Skeletal muscle satellite cell (primary cell): ENCODE data around the gene PLEKHM3.

Experiments
- H3K27me3 ChIP-seq: 2 replicates; pipeline ENCODE4 v1.7.0; 2013; ENCODE audit warnings: low read length; ENCODE audit not compliant: control insufficient read depth, insufficient read depth
- H3K36me3 ChIP-seq: 2 replicates; pipeline ENCODE4 v1.7.0; 2013; ENCODE audit warnings: mild to moderate bottlenecking, control low read depth, low read length; ENCODE audit not compliant: insufficient read depth
- H3K4me1 ChIP-seq: 2 replicates; pipeline ENCODE4 v1.7.0; 2013; ENCODE audit warnings: low read length; ENCODE audit not compliant: control insufficient read depth, insufficient read depth
- H3K4me2 ChIP-seq: 2 replicates; pipeline ENCODE4 v1.7.0; 2013; ENCODE audit warnings: mild to moderate bottlenecking, low read length
- H3K4me3 ChIP-seq: 2 replicates; pipeline ENCODE4 v1.7.0; 2013; ENCODE audit warnings: low read length
- H3K9ac ChIP-seq: 2 replicates; pipeline ENCODE4 v1.7.0; 2013; ENCODE audit warnings: mild to moderate bottlenecking, low read depth, low read length, moderate library complexity
- H3K9me3 ChIP-seq: replicated peaks from 2 replicates; pipeline ENCODE4 v1.7.0; 2013; ENCODE audit warnings: mild to moderate bottlenecking, control low read depth, low read length

Gene PLEKHM3

DNA sequence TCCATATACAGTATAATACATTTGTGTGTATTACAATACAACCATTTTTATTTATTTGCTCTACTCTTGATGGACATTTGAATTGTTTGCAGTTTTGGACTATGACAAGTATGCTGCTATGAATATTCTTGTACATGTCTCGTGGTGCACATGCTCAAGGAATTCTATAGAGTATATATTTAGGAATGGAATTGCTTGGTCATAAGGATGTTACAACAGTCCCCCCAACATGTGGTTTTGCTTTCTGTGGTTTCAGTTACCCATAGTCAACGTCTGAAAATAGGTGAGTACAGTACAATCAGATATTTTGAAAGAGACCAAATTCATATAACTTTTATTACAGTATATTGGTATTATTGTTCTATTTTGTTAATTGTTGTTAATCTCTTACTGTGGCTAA lies 24.1 kb upstream of the PLEKHM3 start:
- no peak overlapping the region for H3K9ac ChIP-seq
- no peaks in the 10 kb centered on the region for H3K36me3 ChIP-seq
- no peaks in the 10 kb centered on the region for H3K27me3 ChIP-seq
- H3K9me3 ChIP-seq: no peaks in the 10 kb centered on the region
- no peak overlapping the region for H3K4me2 ChIP-seq
- H3K4me3 ChIP-seq: no peak overlapping the region
- H3K4me1 ChIP-seq: no peaks in the 10 kb centered on the region

DNA sequence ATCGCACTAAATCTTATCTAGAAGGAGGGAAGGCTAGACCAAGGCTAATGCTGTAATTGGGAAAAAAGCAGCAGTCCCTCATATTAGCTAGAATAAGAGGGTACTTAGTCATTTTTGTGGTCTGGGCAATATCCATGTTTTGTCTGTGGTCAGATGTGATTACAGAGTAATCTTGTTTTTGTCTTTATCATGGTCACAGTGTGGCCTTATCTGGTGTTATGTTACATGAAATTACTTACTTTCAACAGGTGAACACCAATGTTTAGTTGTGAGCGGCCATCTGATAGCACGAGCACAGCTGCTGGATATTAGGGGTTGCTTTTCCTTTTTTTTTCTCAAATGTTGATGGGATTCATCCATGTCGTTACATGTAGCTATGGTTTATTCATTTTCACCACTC lies 23.7 kb upstream of the PLEKHM3 start:
- Histone ChIP-seq H3K36me3 (no peaks in the 10 kb centered on the region), H3K4me1 (no peaks in the 10 kb centered on the region)

DNA sequence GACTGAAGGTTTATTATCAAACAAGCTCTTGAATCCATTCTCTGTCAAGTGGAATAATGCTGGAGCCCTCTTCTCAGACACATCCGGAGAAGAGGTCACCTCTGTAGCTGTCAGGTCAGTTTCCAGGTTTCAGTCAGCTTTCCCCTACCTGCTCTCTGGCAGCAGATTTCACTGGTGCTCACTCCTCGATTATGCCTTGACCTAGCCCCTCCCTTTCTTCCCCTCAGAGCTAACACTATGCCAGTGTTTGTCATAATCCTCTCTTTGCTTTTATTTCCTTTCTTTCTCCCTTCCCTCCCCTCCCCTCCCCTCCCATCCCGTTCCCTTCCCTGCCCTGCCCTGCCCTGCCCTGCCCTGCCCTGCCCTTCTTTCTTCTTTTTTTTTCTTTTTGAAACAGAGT lies 22.5 kb upstream of the PLEKHM3 start:
- Histone ChIP-seq H3K4me1 (no peaks in the 10 kb centered on the region), H3K9me3 (no peaks in the 10 kb centered on the region)

More for the DNA sequence above, 23.7 kb upstream of the PLEKHM3 start:
- Histone ChIP-seq H3K9me3 (no peaks in the 10 kb centered on the region), H3K4me2 (no peak overlapping the region), H3K9ac (no peak overlapping the region), H3K27me3 (no peaks in the 10 kb centered on the region), H3K4me3 (no peak overlapping the region)

DNA sequence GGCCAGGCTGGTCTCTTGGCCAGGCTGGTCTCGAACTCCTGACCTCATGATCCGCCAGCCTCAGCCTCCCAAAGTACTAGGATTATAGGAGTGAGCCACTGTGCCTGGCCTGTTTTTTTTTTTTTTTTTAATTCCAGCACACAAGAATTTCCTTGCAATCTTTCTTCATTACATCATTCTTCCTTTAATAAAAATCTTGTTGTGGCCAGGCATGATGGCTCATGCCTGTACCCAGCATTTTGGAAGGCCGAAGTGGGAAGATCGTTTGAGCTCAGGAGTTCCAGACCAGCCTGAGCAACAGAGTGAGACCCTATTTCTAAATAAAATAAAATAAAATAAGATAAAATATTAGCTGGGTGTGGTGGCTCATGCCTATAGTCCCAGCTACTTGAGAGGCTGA lies 21.4 kb upstream of the PLEKHM3 start:
- Histone ChIP-seq H3K9me3 (no peaks in the 10 kb centered on the region), H3K27me3 (no peaks in the 10 kb centered on the region), H3K4me3 (no peak overlapping the region), H3K36me3 (no peaks in the 10 kb centered on the region), H3K4me2 (no peak overlapping the region), H3K9ac (no peak overlapping the region), H3K4me1 (peaks cover 3% of the 10 kb centered on the region)

More for the DNA sequence above, 22.5 kb upstream of the PLEKHM3 start:
- no peak overlapping the region for H3K4me3 ChIP-seq
- H3K36me3 ChIP-seq: no peaks in the 10 kb centered on the region
- no peaks in the 10 kb centered on the region for H3K27me3 ChIP-seq
- no peak overlapping the region for H3K4me2 ChIP-seq
- no peak overlapping the region for H3K9ac ChIP-seq

GRCh38 chr2:208042450-208042849 lies 17.1 kb upstream of the PLEKHM3 start:
- Histone ChIP-seq H3K4me1 (peaks cover 3% of the 10 kb centered on the region), H3K36me3 (no peaks in the 10 kb centered on the region), H3K27me3 (peaks cover 7% of the 10 kb centered on the region), H3K9ac (no peak overlapping the region), H3K4me3 (no peak overlapping the region), H3K9me3 (no peaks in the 10 kb centered on the region), H3K4me2 (no peak overlapping the region)

GRCh38 chr2:208042041-208042440 lies 16.7 kb upstream of the PLEKHM3 start:
- Histone ChIP-seq H3K36me3 (no peaks in the 10 kb centered on the region), H3K4me1 (peaks cover 3% of the 10 kb centered on the region), H3K4me3 (no peak overlapping the region), H3K27me3 (peaks cover 7% of the 10 kb centered on the region), H3K4me2 (no peak overlapping the region), H3K9ac (no peak overlapping the region), H3K9me3 (no peaks in the 10 kb centered on the region)

- H3K4me1 ChIP-seq: peaks cover 3% of the 10 kb centered on the region
- H3K9me3 ChIP-seq: no peaks in the 10 kb centered on the region
- no peak overlapping the region for H3K4me2 ChIP-seq
- no peak overlapping the region for H3K4me3 ChIP-seq
- H3K27me3 ChIP-seq: peaks cover 7% of the 10 kb centered on the region
- no peak overlapping the region for H3K9ac ChIP-seq
- no peaks in the 10 kb centered on the region for H3K36me3 ChIP-seq
These were observed 15.2 kb upstream of the PLEKHM3 start for GRCh38 chr2:208040199-208041171.

DNA sequence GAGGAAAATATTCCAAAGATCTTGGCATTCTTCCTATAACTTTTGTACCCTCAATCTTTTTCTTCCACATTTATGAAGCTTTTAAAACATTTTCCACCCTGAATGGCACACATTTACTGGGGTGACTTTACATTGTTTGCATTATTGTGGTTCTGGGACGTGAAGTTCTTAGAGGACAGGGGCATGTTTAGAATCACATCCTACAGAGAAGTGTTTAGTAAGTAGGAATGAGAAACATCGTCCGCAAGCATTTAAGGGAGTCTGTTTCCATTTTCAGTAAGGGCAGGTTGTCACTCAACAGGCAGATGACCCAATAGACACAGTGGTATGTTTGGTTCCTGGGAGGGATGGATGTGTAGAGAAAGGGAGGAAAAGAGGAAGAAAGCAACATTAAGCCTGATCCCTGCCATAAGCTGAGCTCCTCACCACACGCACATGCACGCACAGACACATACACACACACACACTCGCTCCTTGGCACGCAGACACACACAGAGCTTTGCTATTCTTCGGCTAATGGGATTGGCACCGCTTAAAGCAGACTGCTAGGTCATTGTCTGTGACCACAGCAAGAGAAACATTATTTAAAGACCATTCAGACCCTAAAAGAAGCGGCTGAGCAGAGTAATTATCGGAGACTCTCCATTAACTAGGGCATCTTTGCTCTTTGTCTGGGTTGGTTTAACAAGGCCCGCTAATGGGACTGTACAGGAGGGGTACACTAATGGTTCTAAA lies 14.2 kb upstream of the PLEKHM3 start:
- no peaks in the 10 kb centered on the region for H3K9me3 ChIP-seq
- peaks cover 3% of the 10 kb centered on the region for H3K4me1 ChIP-seq
- no peak overlapping the region for H3K4me3 ChIP-seq
- no peak overlapping the region for H3K9ac ChIP-seq
- H3K27me3 ChIP-seq: peaks cover 7% of the 10 kb centered on the region
- no peak overlapping the region for H3K4me2 ChIP-seq
- no peaks in the 10 kb centered on the region for H3K36me3 ChIP-seq

DNA sequence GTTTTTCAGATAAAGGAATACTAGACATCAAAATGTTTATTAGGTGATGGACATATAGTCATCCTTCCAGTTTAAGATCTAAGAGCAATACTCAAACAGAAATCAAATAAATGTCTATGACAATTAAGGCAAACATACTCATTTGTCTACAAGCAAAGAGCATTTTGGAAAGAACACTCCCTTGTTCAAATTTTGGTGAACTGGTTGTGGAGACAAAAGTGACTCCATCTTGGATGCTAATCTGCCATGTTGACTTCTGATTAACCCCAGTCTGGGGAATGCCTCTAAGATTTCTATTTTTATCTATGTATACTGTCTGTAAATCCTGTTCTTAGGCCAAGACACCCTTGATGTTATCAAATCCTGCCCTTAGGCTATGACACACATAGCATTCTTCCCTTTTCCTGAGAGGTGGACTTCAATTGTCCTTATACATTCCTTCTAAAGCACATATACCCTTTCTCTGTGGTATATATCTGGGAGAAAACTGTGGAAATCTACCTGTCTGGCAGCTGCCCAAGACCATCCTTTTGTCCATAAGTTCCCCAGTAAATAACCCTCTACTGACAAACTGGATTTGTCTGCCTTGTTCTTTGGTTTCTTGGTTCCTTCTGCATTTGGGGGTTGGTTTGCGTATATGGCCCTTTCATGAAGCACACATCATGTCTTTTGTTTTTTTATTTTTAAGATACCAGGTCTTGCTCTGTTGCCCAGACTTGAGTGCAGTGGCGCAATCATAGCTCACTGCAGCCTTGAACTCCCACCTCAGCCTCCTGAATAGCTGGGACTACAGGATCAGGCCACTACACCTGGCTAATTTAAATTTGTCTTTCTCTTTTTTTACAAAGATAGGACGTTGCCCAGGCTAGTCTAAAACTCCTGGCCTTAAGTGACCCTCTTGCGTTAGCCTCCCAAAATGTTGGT lies 12.5 kb upstream of the PLEKHM3 start:
- Histone ChIP-seq H3K27me3 (peaks cover 7% of the 10 kb centered on the region), H3K4me3 (no peak overlapping the region), H3K4me1 (peaks cover 3% of the 10 kb centered on the region), H3K9ac (no peak overlapping the region), H3K4me2 (no peak overlapping the region), H3K9me3 (no peaks in the 10 kb centered on the region), H3K36me3 (no peaks in the 10 kb centered on the region)

DNA sequence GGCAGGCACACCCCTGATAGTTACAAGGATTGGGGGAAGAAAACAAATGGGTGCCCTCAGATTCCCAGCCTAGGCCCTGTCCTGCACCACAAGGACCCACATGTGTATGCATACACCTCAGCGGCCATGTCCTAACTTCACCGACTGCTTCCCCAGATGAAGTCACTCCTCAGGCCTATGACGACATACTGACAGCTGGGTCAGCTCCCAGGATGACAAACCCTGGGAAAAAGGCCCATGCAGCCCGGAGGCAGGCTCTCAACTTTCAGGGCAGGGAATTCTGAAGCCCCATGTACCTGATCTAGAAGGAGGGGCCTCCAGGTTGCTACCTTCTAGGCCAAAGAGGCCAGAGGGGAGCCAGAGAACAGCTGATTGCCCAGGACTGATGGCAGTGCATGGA lies 11.0 kb upstream of the PLEKHM3 start:
- H3K9me3 ChIP-seq: no peaks in the 10 kb centered on the region
- H3K4me3 ChIP-seq: no peak overlapping the region
- no peak overlapping the region for H3K4me2 ChIP-seq
- H3K9ac ChIP-seq: no peak overlapping the region
- H3K4me1 ChIP-seq: no peaks in the 10 kb centered on the region
- H3K36me3 ChIP-seq: no peaks in the 10 kb centered on the region
- peaks cover 10% of the 10 kb centered on the region for H3K27me3 ChIP-seq
